ENCODE results near the gene TMEM135. TPM values are rescaled to one million over a fixed set of nuclear protein-coding genes. Genes with fewer than 3 reads are reported as not detected.

The TMEM135 gene
- total RNA-seq, 4 donors from 2014 or later: 17.2 to 69.6 (median 33.0) TPM

- no peak overlapping the region for H3K4me3 ChIP-seq (replicated peaks in 1 of 3)
- intact Hi-C loops (cut with DNase I): no loop called here
- H3K36me3 ChIP-seq: no peaks in the 10 kb centered on the region
- no peaks in the 10 kb centered on the region for H3K27me3 ChIP-seq
- no peaks in the 10 kb centered on the region for H3K9me3 ChIP-seq
- peaks cover 0 to 4% of the 10 kb centered on the region in 2 donors for H3K4me1 ChIP-seq
- no peak for TF ChIP-seq POLR2A (IDR thresholded peaks at IDR 0.05)
- TF ChIP-seq CTCF (IDR thresholded peaks at IDR 0.05): no peak
- WGBS, 2 donors: 91 to 93% methylated on average over 5 of the region's 5 CpGs
- no peak for DNase-seq
- no peak overlapping the region for H3K27ac ChIP-seq
Measured at GRCh38 chr11:87203907-87204602, 166.3 kb downstream of the TMEM135 start.

- intact Hi-C loops (cut with DNase I): no loop called here
- H3K4me1 ChIP-seq: no peaks in the 10 kb centered on the region
- no peak for TF ChIP-seq CTCF (IDR thresholded peaks at IDR 0.05)
- no peak for TF ChIP-seq POLR2A (IDR thresholded peaks at IDR 0.05)
- H3K4me3 ChIP-seq (replicated peaks in 1 of 3): no peak overlapping the region
- WGBS, 2 donors: 87 to 96% methylated on average over 1 of the region's 1 CpG
- no peak overlapping the region for H3K27ac ChIP-seq
- no peaks in the 10 kb centered on the region for H3K9me3 ChIP-seq
- H3K27me3 ChIP-seq: no peaks in the 10 kb centered on the region
- H3K36me3 ChIP-seq: no peaks in the 10 kb centered on the region
- DNase-seq: no peak
Measured at GRCh38 chr11:87212891-87213290, 175.2 kb downstream of the TMEM135 start.

- H3K36me3 ChIP-seq: no peaks in the 10 kb centered on the region
- TF ChIP-seq CTCF (IDR thresholded peaks at IDR 0.05) (no peak), POLR2A (IDR thresholded peaks at IDR 0.05) (no peak)
- H3K4me1 ChIP-seq: no peaks in the 10 kb centered on the region
- H3K27ac ChIP-seq: no peak overlapping the region
- WGBS, 2 donors: 86 to 91% methylated on average over 2 of the region's 2 CpGs
- H3K9me3 ChIP-seq: no peaks in the 10 kb centered on the region
- no peak for DNase-seq
- intact Hi-C loops (cut with DNase I): no loop called here
- no peak overlapping the region for H3K4me3 ChIP-seq (replicated peaks in 1 of 3)
- H3K27me3 ChIP-seq: no peaks in the 10 kb centered on the region
Measured at GRCh38 chr11:87213444-87213843, 175.7 kb downstream of the TMEM135 start.

- Histone ChIP-seq H3K4me1 (no peaks in the 10 kb centered on the region), H3K36me3 (no peaks in the 10 kb centered on the region), H3K9me3 (no peaks in the 10 kb centered on the region), H3K27ac (no peak overlapping the region), H3K27me3 (no peaks in the 10 kb centered on the region), H3K4me3 (replicated peaks in 1 of 3) (no peak overlapping the region)
- WGBS, 2 donors: 92 to 95% methylated on average over 1 of the region's 1 CpG
- TF ChIP-seq CTCF (IDR thresholded peaks at IDR 0.05) (no peak), POLR2A (IDR thresholded peaks at IDR 0.05) (no peak)
- no peak for DNase-seq
- intact Hi-C loops (cut with DNase I): no loop called here
Measured at GRCh38 chr11:87215236-87215635, 177.5 kb downstream of the TMEM135 start.

GRCh38 chr11:87219266-87219665, 181.5 kb downstream of the TMEM135 start:
- Histone ChIP-seq H3K9me3 (no peaks in the 10 kb centered on the region), H3K27ac (no peak overlapping the region), H3K4me3 (replicated peaks in 1 of 3) (no peak overlapping the region), H3K27me3 (no peaks in the 10 kb centered on the region), H3K36me3 (no peaks in the 10 kb centered on the region), H3K4me1 (no peaks in the 10 kb centered on the region)
- intact Hi-C loops (cut with DNase I): no loop called here
- no peak for TF ChIP-seq CTCF (IDR thresholded peaks at IDR 0.05)
- TF ChIP-seq POLR2A (IDR thresholded peaks at IDR 0.05): no peak
- WGBS, 2 donors: 95 to 96% methylated on average over 4 of the region's 4 CpGs
- no peak for DNase-seq

Data from thyroid gland (tissue), 4 donors.